ENCODE data around the gene RAB11FIP4.
"Not testable (repeated sequence)": the region's sequence is repeated elsewhere in the genome, so short reads cannot be mapped to it uniquely, and the experiment has no call there.

The RAB11FIP4 gene

GRCh38 chr17:31391496-31391949 is at the start of gene RAB11FIP4:
TSS of gene RAB11FIP4 (plus strand) at chr17:31391675. CDS start at chr17:31391853, 178 bp downstream.
- DNase-seq = no peak

GRCh38 chr17:31345191-31345747 is 46.2 kb upstream of the RAB11FIP4 start:
- not testable (repeated sequence) for DNase-seq

GRCh38 chr17:31349454-31349853 is 42.0 kb upstream of the RAB11FIP4 start:
- DNase-seq = no peak

GRCh38 chr17:31355935-31356334 is 35.5 kb upstream of the RAB11FIP4 start:
- DNase-seq = no peak

- DNase-seq = no peak
These were observed 34.4 kb upstream of the RAB11FIP4 start for GRCh38 chr17:31357091-31357490.

GRCh38 chr17:31357839-31358394 is 33.6 kb upstream of the RAB11FIP4 start:
- DNase-seq = no peak

GRCh38 chr17:31364012-31364411 is 27.5 kb upstream of the RAB11FIP4 start:
- no peak for DNase-seq

GRCh38 chr17:31366088-31366487 is 25.4 kb upstream of the RAB11FIP4 start:
- DNase-seq = no peak

GRCh38 chr17:31369266-31369665 is 22.2 kb upstream of the RAB11FIP4 start:
- DNase-seq = no peak

GRCh38 chr17:31371511-31372097 is 19.9 kb upstream of the RAB11FIP4 start:
- no peak for DNase-seq

GRCh38 chr17:31373150-31374093 is 18.1 kb upstream of the RAB11FIP4 start:
- DNase-seq = no peak

GRCh38 chr17:31374094-31374447 is 17.4 kb upstream of the RAB11FIP4 start:
- no peak for DNase-seq

- DNase-seq = no peak
These were observed 17.0 kb upstream of the RAB11FIP4 start for GRCh38 chr17:31374503-31374902.

- no peak for DNase-seq
These were observed 12.8 kb upstream of the RAB11FIP4 start for GRCh38 chr17:31378638-31379037.

GRCh38 chr17:31379597-31380205 is 11.8 kb upstream of the RAB11FIP4 start:
- DNase-seq = no peak

GRCh38 chr17:31381165-31381668 is 10.3 kb upstream of the RAB11FIP4 start:
- DNase-seq = no peak

GRCh38 chr17:31382668-31383275 is 8.7 kb upstream of the RAB11FIP4 start:
- not testable (repeated sequence) for DNase-seq

GRCh38 chr17:31383488-31383887 is 8.0 kb upstream of the RAB11FIP4 start:
- not testable (repeated sequence) for DNase-seq

- no peak for DNase-seq
These were observed 5.8 kb upstream of the RAB11FIP4 start for GRCh38 chr17:31385428-31386285.

GRCh38 chr17:31386542-31387075 is 4.9 kb upstream of the RAB11FIP4 start:
- no peak for DNase-seq

- no peak for DNase-seq
These were observed 4.0 kb upstream of the RAB11FIP4 start for GRCh38 chr17:31387438-31387837.

Data from stimulated activated CD4-positive, alpha-beta T cell treated with anti-CD3 and anti-CD28 coated beads, Interleukin-12 subunit alpha, Interleukin-12 subunit beta, amount 100 ng/mL, for 4 hours (primary cell).